Pons (tissue), 1 donor: ENCODE results near the gene SHC3.

Experiments
- DNase-seq: peaks from one replicate; pipeline ENCODE4 v3.0.0-alpha.2; 2016; ENCODE audit warnings: low spot score

Gene SHC3

GRCh38 chr9:89186960-89187359 is 8.3 kb upstream of the SHC3 start:
- no peak for DNase-seq

- no peak for DNase-seq
Measured at GRCh38 chr9:89185980-89186379, 7.4 kb upstream of the SHC3 start.

- no peak for DNase-seq
Measured at GRCh38 chr9:89183146-89183545, 4.5 kb upstream of the SHC3 start.

GRCh38 chr9:89182369-89182768 is 3.8 kb upstream of the SHC3 start:
- no peak for DNase-seq

- peak; percentile 96 for DNase-seq
Measured at GRCh38 chr9:89179895-89180734, 1.5 kb upstream of the SHC3 start.

GRCh38 chr9:89179540-89179894 is 899 bp upstream of the SHC3 start:
- no peak for DNase-seq

GRCh38 chr9:89178830-89179539 is 367 bp upstream of the SHC3 start:
- DNase-seq: no peak

- DNase-seq: no peak
Measured at GRCh38 chr9:89177012-89177943, 1.3 kb downstream of the SHC3 start.

- no peak for DNase-seq
Measured at GRCh38 chr9:89175828-89176261, 2.8 kb downstream of the SHC3 start.

- no peak for DNase-seq
Measured at GRCh38 chr9:89174291-89174690, 4.3 kb downstream of the SHC3 start.

GRCh38 chr9:89173072-89173471 is 5.5 kb downstream of the SHC3 start:
- no peak for DNase-seq

GRCh38 chr9:89172398-89172797 is 6.2 kb downstream of the SHC3 start:
- DNase-seq: no peak

- DNase-seq: no peak
Measured at GRCh38 chr9:89171693-89172092, 6.9 kb downstream of the SHC3 start.

- DNase-seq: no peak
Measured at GRCh38 chr9:89171231-89171630, 7.4 kb downstream of the SHC3 start.

- no peak for DNase-seq
Measured at GRCh38 chr9:89168901-89169813, 9.5 kb downstream of the SHC3 start.

GRCh38 chr9:89167788-89168187 is 10.8 kb downstream of the SHC3 start:
- DNase-seq: no peak

- DNase-seq: no peak
Measured at GRCh38 chr9:89166852-89167251, 11.8 kb downstream of the SHC3 start.

- no peak for DNase-seq
Measured at GRCh38 chr9:89165880-89166279, 12.7 kb downstream of the SHC3 start.

GRCh38 chr9:89165341-89165740 is 13.3 kb downstream of the SHC3 start:
- no peak for DNase-seq

- no peak for DNase-seq
Measured at GRCh38 chr9:89161221-89161620, 17.4 kb downstream of the SHC3 start.

GRCh38 chr9:89160806-89161205 is 17.8 kb downstream of the SHC3 start:
- DNase-seq: no peak
